HG02763 (cell line): Measurements from ENCODE around the gene ZNF611.
A peak's percentile ranks its signal among the peaks of the same experiment; 100 is the strongest.
"Not testable (repeated sequence)": the region's sequence is repeated elsewhere in the genome, so short reads cannot be mapped to it uniquely, and the experiment has no call there.

ENCODE experiments used
- ATAC-seq: cut with Tn5 transposase; IDR thresholded peaks from one replicate; pipeline ENCODE4 v1.9.1; 2021; ENCODE audit warnings: mild to moderate bottlenecking, moderate library complexity; ENCODE audit not compliant: unreplicated experiment

The ZNF611 gene

GRCh38 chr19:52720541-52720940, 14.3 kb downstream of the ZNF611 start:
- ATAC-seq: not testable (repeated sequence)

- ATAC-seq: no peak
These were observed 18.3 kb downstream of the ZNF611 start for GRCh38 chr19:52716522-52716921.

GRCh38 chr19:52715902-52716301, 18.9 kb downstream of the ZNF611 start:
- ATAC-seq: not testable (repeated sequence)

- ATAC-seq: not testable (repeated sequence)
These were observed 19.5 kb downstream of the ZNF611 start for GRCh38 chr19:52715330-52715729.

GRCh38 chr19:52713051-52713450, 21.8 kb downstream of the ZNF611 start:
- ATAC-seq: not testable (repeated sequence)

GRCh38 chr19:52711661-52712060, 23.2 kb downstream of the ZNF611 start:
- ATAC-seq: not testable (repeated sequence)

- no peak for ATAC-seq
These were observed 24.3 kb downstream of the ZNF611 start for GRCh38 chr19:52710538-52710937.

- ATAC-seq: not testable (repeated sequence)
These were observed 29.2 kb downstream of the ZNF611 start for GRCh38 chr19:52705615-52706014.

GRCh38 chr19:52703917-52704316, 30.9 kb downstream of the ZNF611 start:
- no peak for ATAC-seq

- no peak for ATAC-seq
These were observed 34.2 kb downstream of the ZNF611 start for GRCh38 chr19:52700673-52701072.

GRCh38 chr19:52699555-52699954, 35.3 kb downstream of the ZNF611 start:
- not testable (repeated sequence) for ATAC-seq

GRCh38 chr19:52695996-52696395, 38.8 kb downstream of the ZNF611 start:
- ATAC-seq: no peak

GRCh38 chr19:52694921-52695320, 39.9 kb downstream of the ZNF611 start:
- ATAC-seq: no peak

- ATAC-seq: not testable (repeated sequence)
These were observed 40.6 kb downstream of the ZNF611 start for GRCh38 chr19:52694281-52694680.

GRCh38 chr19:52692431-52693008, 42.3 kb downstream of the ZNF611 start:
- no peak for ATAC-seq

- no peak for ATAC-seq
These were observed 43.1 kb downstream of the ZNF611 start for GRCh38 chr19:52691737-52692136.

GRCh38 chr19:52691215-52691610, 43.6 kb downstream of the ZNF611 start:
- no peak for ATAC-seq

- ATAC-seq: peak; percentile 88
These were observed 44.3 kb downstream of the ZNF611 start for GRCh38 chr19:52690369-52691214.

GRCh38 chr19:52689843-52690368, 44.9 kb downstream of the ZNF611 start:
- ATAC-seq: peak; percentile 43

- ATAC-seq: not testable (repeated sequence)
These were observed 45.7 kb downstream of the ZNF611 start for GRCh38 chr19:52688925-52689796.

GRCh38 chr19:52688335-52688734, 46.5 kb downstream of the ZNF611 start:
- no peak for ATAC-seq
